Suprapubic skin (tissue), 4 donors: ENCODE measurements around the gene FAM200A. TPM values are rescaled to one million over a fixed set of nuclear protein-coding genes. Genes with fewer than 3 reads are reported as not detected.
"Not testable (repeated sequence)": the region's sequence is repeated elsewhere in the genome, so short reads cannot be mapped to it uniquely, and the experiment has no call there.

ENCODE experiments used
- DNase-seq, 2 donors: peaks; one replicate each; pipeline ENCODE4 v3.0.0-alpha.2; 2019; ENCODE audit warnings: low spot score in 2 of 2
- H3K27ac ChIP-seq: fragments of 200-600 bp; sonication (generic); one replicate; pipeline ENCODE4 v1.5.1; 2019
- H3K27me3 ChIP-seq: fragments of 200-600 bp; sonication (generic); one replicate; pipeline ENCODE4 v1.5.1; 2019
- H3K36me3 ChIP-seq: fragments of 200-600 bp; sonication (generic); one replicate; pipeline ENCODE4 v1.5.1; 2019
- H3K4me1 ChIP-seq: fragments of 200-600 bp; sonication (generic); one replicate; pipeline ENCODE4 v1.5.1; 2019
- H3K4me3 ChIP-seq: fragments of 200-600 bp; sonication (generic); one replicate; pipeline ENCODE4 v1.5.1; 2019; ENCODE audit warnings: mild to moderate bottlenecking
- H3K9me3 ChIP-seq: fragments of 200-600 bp; sonication (generic); one replicate; pipeline ENCODE4 v1.5.1; 2019
- CTCF ChIP-seq, 2 donors: fragments of 200-600 bp in 1 of 2; fragments of 450-650 bp in 1 of 2; sonication (generic) in 1 of 2; IDR thresholded peaks; one replicate each; pipeline ENCODE4 v1.5.1; 2016 to 2019; ENCODE audit warnings: antibody characterized with exemption in 2 of 2, mild to moderate bottlenecking in 1 of 2, moderate library complexity in 1 of 2
- EP300 ChIP-seq: sonication (generic); formaldehyde crosslinking; IDR thresholded peaks from one replicate; pipeline ENCODE4 v1.6.1; 2017; ENCODE audit warnings: antibody characterized with exemption
- POLR2A ChIP-seq, 2 donors: fragments of 450-650 bp; IDR thresholded peaks; one replicate each; pipeline ENCODE4 v1.6.1; 2017; ENCODE audit warnings: antibody characterized with exemption in 2 of 2, mild to moderate bottlenecking in 2 of 2, moderate library complexity in 2 of 2
- POLR2AphosphoS5 ChIP-seq, 3 donors: sonication (generic); formaldehyde crosslinking; IDR thresholded peaks; one replicate each; pipeline ENCODE4 v1.6.1; 2017; ENCODE audit warnings: antibody characterized with exemption in 3 of 3
- WGBS: methylation state at CpG from one replicate; pipeline ENCODE4 v1.1.5; 2018; 5-methylcytosine and 5-hydroxymethylcytosine counted together
- total RNA-seq, 4 donors: library from RNA; depleted of rRNA; stranded (reverse); fragments of >200 nt; gene quantifications; one replicate each; pipeline ENCODE4 v1.1.0, GENCODE V29; 2016

Gene FAM200A
- total RNA-seq, 4 donors from 2014 or later: 2.7 to 6.9 (median 5.0) TPM

GRCh38 chr7:99576251-99576650, 24.3 kb upstream of the FAM200A start:
- Histone ChIP-seq H3K36me3 (peaks cover 25% of the 10 kb centered on the region), H3K27ac (no peak overlapping the region), H3K27me3 (no peaks in the 10 kb centered on the region), H3K4me1 (peaks cover 16% of the 10 kb centered on the region), H3K9me3 (no peaks in the 10 kb centered on the region), H3K4me3 (no peak overlapping the region)
- 74% methylated on average over 3 of the region's 3 CpGs for WGBS
- TF ChIP-seq POLR2A (IDR thresholded peaks at IDR 0.05) (no peak), CTCF (IDR thresholded peaks at IDR 0.05) (no peak), POLR2AphosphoS5 (IDR thresholded peaks at IDR 0.05) (no peak), EP300 (no peak)
- DNase-seq: no peak

GRCh38 chr7:99573257-99573656, 21.3 kb upstream of the FAM200A start:
- TF ChIP-seq POLR2A (IDR thresholded peaks at IDR 0.05) (no peak), EP300 (no peak), POLR2AphosphoS5 (IDR thresholded peaks at IDR 0.05) (no peak), CTCF (IDR thresholded peaks at IDR 0.05) (no peak)
- no peak overlapping the region for H3K27ac ChIP-seq
- DNase-seq: no peak
- 97% methylated on average over 1 of the region's 1 CpG for WGBS
- no peaks in the 10 kb centered on the region for H3K9me3 ChIP-seq
- H3K36me3 ChIP-seq: peaks cover 41% of the 10 kb centered on the region
- H3K4me3 ChIP-seq: no peak overlapping the region
- H3K4me1 ChIP-seq: no peaks in the 10 kb centered on the region
- H3K27me3 ChIP-seq: no peaks in the 10 kb centered on the region

GRCh38 chr7:99571768-99572167, 19.9 kb upstream of the FAM200A start:
- H3K36me3 ChIP-seq: peaks cover 42% of the 10 kb centered on the region
- TF ChIP-seq POLR2AphosphoS5 (IDR thresholded peaks at IDR 0.05) (no peak), POLR2A (IDR thresholded peaks at IDR 0.05) (no peak), EP300 (no peak), CTCF (IDR thresholded peaks at IDR 0.05) (no peak)

GRCh38 chr7:99568770-99569169, 16.9 kb upstream of the FAM200A start:
- H3K27ac ChIP-seq, H3K27me3 ChIP-seq, H3K9me3 ChIP-seq, H3K4me1 ChIP-seq, H3K4me3 ChIP-seq, DNase-seq: not testable (repeated sequence)
- H3K36me3 ChIP-seq: peaks cover 60% of the 10 kb centered on the region
- WGBS: 97% methylated on average over 7 of the region's 7 CpGs

More at GRCh38 chr7:99571768-99572167, 19.9 kb upstream of the FAM200A start:
- Histone ChIP-seq H3K27me3 (no peaks in the 10 kb centered on the region), H3K4me1 (no peaks in the 10 kb centered on the region), H3K9me3 (no peaks in the 10 kb centered on the region), H3K4me3 (no peak overlapping the region), H3K27ac (no peak overlapping the region)
- WGBS: 91% methylated on average over 3 of the region's 3 CpGs
- DNase-seq: no peak

- 88% methylated on average over 10 of the region's 10 CpGs for WGBS
- peaks cover 43% of the 10 kb centered on the region for H3K4me1 ChIP-seq
These were observed 11.7 kb upstream of the FAM200A start for GRCh38 chr7:99563650-99564049.

More at GRCh38 chr7:99563650-99564049, 11.7 kb upstream of the FAM200A start:
- H3K9me3 ChIP-seq: no peaks in the 10 kb centered on the region
- H3K4me3 ChIP-seq: no peak overlapping the region
- H3K27me3 ChIP-seq: no peaks in the 10 kb centered on the region
- TF ChIP-seq CTCF (IDR thresholded peaks at IDR 0.05): no peak
- no peak for TF ChIP-seq POLR2AphosphoS5 (IDR thresholded peaks at IDR 0.05)
- no peak for TF ChIP-seq EP300
- no peak for TF ChIP-seq POLR2A (IDR thresholded peaks at IDR 0.05)
- peaks cover 53% of the 10 kb centered on the region for H3K36me3 ChIP-seq
- DNase-seq: no peak
- H3K27ac ChIP-seq: peak overlapping the region; percentile 74
